Measurements from ENCODE around the gene CYP8B1.

DNA sequence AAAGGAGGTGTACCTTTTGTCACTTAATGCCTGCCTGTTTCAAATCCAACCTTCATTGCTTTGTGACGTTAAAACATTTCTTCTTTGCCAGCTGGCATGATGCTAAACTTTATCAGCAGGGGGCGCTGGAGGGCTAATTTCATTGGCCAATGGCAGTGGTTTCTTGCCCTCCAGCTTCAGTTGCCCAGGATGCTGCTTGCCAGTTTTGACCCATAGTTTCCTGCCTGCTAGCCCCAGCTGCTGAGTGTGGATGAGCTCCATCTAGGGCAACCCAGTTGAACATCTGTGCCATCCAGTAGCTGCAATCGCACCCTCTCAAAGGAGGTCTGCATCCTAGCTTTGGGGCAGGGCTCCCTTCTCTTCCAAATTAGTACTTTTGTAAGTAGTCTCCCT lies 44.4 kb downstream of the CYP8B1 start:
- TF ChIP-seq, protein P1, sequence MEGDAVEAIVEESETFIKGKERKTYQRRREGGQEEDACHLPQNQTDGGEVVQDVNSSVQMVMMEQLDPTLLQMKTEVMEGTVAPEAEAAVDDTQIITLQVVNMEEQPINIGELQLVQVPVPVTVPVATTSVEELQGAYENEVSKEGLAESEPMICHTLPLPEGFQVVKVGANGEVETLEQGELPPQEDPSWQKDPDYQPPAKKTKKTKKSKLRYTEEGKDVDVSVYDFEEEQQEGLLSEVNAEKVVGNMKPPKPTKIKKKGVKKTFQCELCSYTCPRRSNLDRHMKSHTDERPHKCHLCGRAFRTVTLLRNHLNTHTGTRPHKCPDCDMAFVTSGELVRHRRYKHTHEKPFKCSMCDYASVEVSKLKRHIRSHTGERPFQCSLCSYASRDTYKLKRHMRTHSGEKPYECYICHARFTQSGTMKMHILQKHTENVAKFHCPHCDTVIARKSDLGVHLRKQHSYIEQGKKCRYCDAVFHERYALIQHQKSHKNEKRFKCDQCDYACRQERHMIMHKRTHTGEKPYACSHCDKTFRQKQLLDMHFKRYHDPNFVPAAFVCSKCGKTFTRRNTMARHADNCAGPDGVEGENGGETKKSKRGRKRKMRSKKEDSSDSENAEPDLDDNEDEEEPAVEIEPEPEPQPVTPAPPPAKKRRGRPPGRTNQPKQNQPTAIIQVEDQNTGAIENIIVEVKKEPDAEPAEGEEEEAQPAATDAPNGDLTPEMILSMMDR (conservative IDR thresholded peaks at IDR 0.05; ENCODE audit: low read depth in 2 of 2), result peak; percentile 88 to 89
- TF ChIP-seq EZH2phosphoT487 (IDR thresholded peaks at IDR 0.05; ENCODE audit: unreplicated experiment) (no peak), EZH2 (IDR thresholded peaks at IDR 0.05; ENCODE audit: low read depth, unreplicated experiment) (no peak), NANOG (IDR thresholded peaks at IDR 0.05; ENCODE audit: borderline replicate concordance) (no peak), POLR2AphosphoS5 (IDR thresholded peaks at IDR 0.05; ENCODE audit: low read depth) (no peak), CREB1 (CRISPR knock-in tag; IDR thresholded peaks at IDR 0.05; ENCODE audit: low read depth) (no peak), STAT1 (IDR thresholded peaks at IDR 0.05; ENCODE audit: unreplicated experiment) (no peak), ZNF114 (CRISPR knock-in tag; IDR thresholded peaks at IDR 0.05) (no peak)
- TF ChIP-seq, protein P2, sequence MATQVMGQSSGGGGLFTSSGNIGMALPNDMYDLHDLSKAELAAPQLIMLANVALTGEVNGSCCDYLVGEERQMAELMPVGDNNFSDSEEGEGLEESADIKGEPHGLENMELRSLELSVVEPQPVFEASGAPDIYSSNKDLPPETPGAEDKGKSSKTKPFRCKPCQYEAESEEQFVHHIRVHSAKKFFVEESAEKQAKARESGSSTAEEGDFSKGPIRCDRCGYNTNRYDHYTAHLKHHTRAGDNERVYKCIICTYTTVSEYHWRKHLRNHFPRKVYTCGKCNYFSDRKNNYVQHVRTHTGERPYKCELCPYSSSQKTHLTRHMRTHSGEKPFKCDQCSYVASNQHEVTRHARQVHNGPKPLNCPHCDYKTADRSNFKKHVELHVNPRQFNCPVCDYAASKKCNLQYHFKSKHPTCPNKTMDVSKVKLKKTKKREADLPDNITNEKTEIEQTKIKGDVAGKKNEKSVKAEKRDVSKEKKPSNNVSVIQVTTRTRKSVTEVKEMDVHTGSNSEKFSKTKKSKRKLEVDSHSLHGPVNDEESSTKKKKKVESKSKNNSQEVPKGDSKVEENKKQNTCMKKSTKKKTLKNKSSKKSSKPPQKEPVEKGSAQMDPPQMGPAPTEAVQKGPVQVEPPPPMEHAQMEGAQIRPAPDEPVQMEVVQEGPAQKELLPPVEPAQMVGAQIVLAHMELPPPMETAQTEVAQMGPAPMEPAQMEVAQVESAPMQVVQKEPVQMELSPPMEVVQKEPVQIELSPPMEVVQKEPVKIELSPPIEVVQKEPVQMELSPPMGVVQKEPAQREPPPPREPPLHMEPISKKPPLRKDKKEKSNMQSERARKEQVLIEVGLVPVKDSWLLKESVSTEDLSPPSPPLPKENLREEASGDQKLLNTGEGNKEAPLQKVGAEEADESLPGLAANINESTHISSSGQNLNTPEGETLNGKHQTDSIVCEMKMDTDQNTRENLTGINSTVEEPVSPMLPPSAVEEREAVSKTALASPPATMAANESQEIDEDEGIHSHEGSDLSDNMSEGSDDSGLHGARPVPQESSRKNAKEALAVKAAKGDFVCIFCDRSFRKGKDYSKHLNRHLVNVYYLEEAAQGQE (IDR thresholded peaks at IDR 0.05; ENCODE audit: unreplicated experiment), result no peak
- TF ChIP-seq, protein P3, sequence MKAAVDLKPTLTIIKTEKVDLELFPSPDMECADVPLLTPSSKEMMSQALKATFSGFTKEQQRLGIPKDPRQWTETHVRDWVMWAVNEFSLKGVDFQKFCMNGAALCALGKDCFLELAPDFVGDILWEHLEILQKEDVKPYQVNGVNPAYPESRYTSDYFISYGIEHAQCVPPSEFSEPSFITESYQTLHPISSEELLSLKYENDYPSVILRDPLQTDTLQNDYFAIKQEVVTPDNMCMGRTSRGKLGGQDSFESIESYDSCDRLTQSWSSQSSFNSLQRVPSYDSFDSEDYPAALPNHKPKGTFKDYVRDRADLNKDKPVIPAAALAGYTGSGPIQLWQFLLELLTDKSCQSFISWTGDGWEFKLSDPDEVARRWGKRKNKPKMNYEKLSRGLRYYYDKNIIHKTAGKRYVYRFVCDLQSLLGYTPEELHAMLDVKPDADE (IDR thresholded peaks at IDR 0.05), result no peak; the same call in 1 of the 2 replicates

Measured in GM23338 (cell line).